Right cardiac atrium (tissue), 5 donors: Measurements from ENCODE around the gene RORC. TPM values are rescaled to one million over a fixed set of nuclear protein-coding genes. Genes with fewer than 3 reads are reported as not detected.

Experiments used
- ATAC-seq, 2 donors: fragments of 200-7000 bp; cut with Tn5 transposase; one replicate each; pipeline versions ENCODE4 v1.8.0 to v1.9.1; 2020; ENCODE audit warnings: moderate library complexity in 2 of 2, mild to moderate bottlenecking in 1 of 2
- DNase-seq, 3 donors: peaks; one replicate each; pipeline ENCODE4 v3.0.0-alpha.2; 2020
- H3K27ac ChIP-seq: one replicate; pipeline ENCODE4 v1.5.1; 2013; ENCODE audit warnings: mild to moderate bottlenecking, low read length, control low read depth, moderate library complexity
- H3K27me3 ChIP-seq: one replicate; pipeline ENCODE4 v1.6.1; 2013; ENCODE audit not compliant: control insufficient read depth, insufficient read depth
- H3K4me1 ChIP-seq: one replicate; pipeline ENCODE4 v1.6.1; 2013; ENCODE audit warnings: low read length; ENCODE audit not compliant: control insufficient read depth, insufficient read depth
- H3K4me3 ChIP-seq: one replicate; pipeline ENCODE4 v1.5.1; 2013; ENCODE audit warnings: low read length, control low read depth
- H3K9me3 ChIP-seq: one replicate; pipeline ENCODE4 v1.6.1; 2013; ENCODE audit warnings: low read length; ENCODE audit not compliant: control insufficient read depth
- WGBS: extraction: QIAGEN DNeasy Blood & Tissue Kit; methylation state at CpG from one replicate; pipeline ENCODE4 v1.1.7; 2013; 5-methylcytosine and 5-hydroxymethylcytosine counted together
- intact Hi-C, 4 donors: fragments of 100-400 bp; cut with DNase I; formaldehyde crosslinking; loops; one replicate each; pipeline versions ENCODE4 v1.11.0 to v1.14.0; 2022 to 2023
- polyA plus RNA-seq: library from polyadenylated mRNA; stranded (reverse); fragments of 200-250 nt; gene quantifications from one replicate; pipeline ENCODE4 v1.2.3, GENCODE V29; 2013
- total RNA-seq, 4 donors: library from RNA; stranded (reverse); fragmentation: NEBNext Ultra II Directional; extraction: Animal tissue kit (Norgen Biotek cat#: 25700); gene quantifications; one replicate each; pipeline ENCODE4 v1.2.1, GENCODE V29; 2021
- donor health status: healthy with polysubstance abuse.
- donor health status: DM: no; HTN: yes; CAD: no.
- donor health status: DM: no; HTN: no; CAD: no.
- donor health status: DM: no; HTN: yes; CAD: no; lungs with severe emphysema.
- donor health status: DM: yes; HTN: yes; CAD: no.

Gene RORC
- total and polyA plus RNA-seq, 5 donors: 1.3 to 8.2 (median 3.3) TPM

- WGBS: 50% methylated on average over 3 of the region's 3 CpGs
- Histone ChIP-seq H3K27me3 (no peaks in the 10 kb centered on the region), H3K4me3 (no peak overlapping the region)
Measured at GRCh38 chr1:151837197-151837596, 5.6 kb upstream of the RORC start.

DNA sequence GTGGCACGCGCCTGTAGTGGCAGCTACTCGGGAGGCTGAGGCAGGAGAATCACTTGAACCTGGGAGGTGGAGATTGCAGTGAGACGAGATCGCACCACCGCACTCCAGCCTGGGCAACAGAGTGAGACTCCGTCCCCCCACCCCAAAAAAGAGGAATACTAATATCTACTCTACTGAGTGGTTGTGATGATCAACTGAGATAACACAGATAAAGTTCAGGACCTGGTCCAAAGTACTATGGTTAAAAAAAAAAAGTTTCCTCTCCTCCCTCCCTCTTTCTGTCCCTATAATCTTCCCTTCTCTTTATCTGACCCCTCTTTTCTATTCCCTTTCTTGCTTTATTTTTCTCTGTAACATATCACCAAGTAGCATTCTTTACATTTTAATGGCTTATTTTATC is 4.0 kb upstream of the RORC start:
- no peaks in the 10 kb centered on the region for H3K4me1 ChIP-seq
- DNase-seq: no peak
- no peak for ATAC-seq
- no peak overlapping the region for H3K4me3 ChIP-seq
- H3K27ac ChIP-seq: no peak overlapping the region
- intact Hi-C loops: loop anchor here in 2 of 4 donors (10.0 kb wide), 1 partner anchor 241 kb away; no protein-coding TSS in a partner anchor
- whole genome bisulfite sequencing: 94% methylated on average over 7 of the region's 7 CpGs
- no peaks in the 10 kb centered on the region for H3K27me3 ChIP-seq
- H3K9me3 ChIP-seq: no peaks in the 10 kb centered on the region

More at GRCh38 chr1:151837197-151837596, 5.6 kb upstream of the RORC start:
- Histone ChIP-seq H3K9me3 (no peaks in the 10 kb centered on the region), H3K27ac (no peak overlapping the region), H3K4me1 (no peaks in the 10 kb centered on the region)
- ATAC-seq (no peak), DNase-seq (no peak)
- intact Hi-C loops: loop anchor here in 2 of 4 donors (10.0 kb wide), 1 partner anchor 242 kb away; no protein-coding TSS in a partner anchor

GRCh38 chr1:151834239-151834638 is 2.6 kb upstream of the RORC start:
- ATAC-seq (no peak), DNase-seq (no peak)
- intact Hi-C loops: loop anchor here in 2 of 4 donors (10.0 kb wide), 1 partner anchor 239 kb away; no protein-coding TSS in a partner anchor
- H3K4me1 ChIP-seq: peaks cover 3% of the 10 kb centered on the region
- no peak overlapping the region for H3K4me3 ChIP-seq
- H3K27ac ChIP-seq: no peak overlapping the region
- no peaks in the 10 kb centered on the region for H3K9me3 ChIP-seq
- no peaks in the 10 kb centered on the region for H3K27me3 ChIP-seq
- 72% methylated on average over 3 of the region's 3 CpGs for WGBS

GRCh38 chr1:151833172-151833900 is 1.7 kb upstream of the RORC start:
- peaks cover 3% of the 10 kb centered on the region for H3K4me1 ChIP-seq
- 75% methylated on average over 8 of the region's 8 CpGs for WGBS
- intact Hi-C loops: loop anchor here in 2 of 4 donors (10.0 kb wide), 1 partner anchor 239 kb away; no protein-coding TSS in a partner anchor
- H3K9me3 ChIP-seq: no peaks in the 10 kb centered on the region
- no peak overlapping the region for H3K4me3 ChIP-seq
- no peaks in the 10 kb centered on the region for H3K27me3 ChIP-seq
- no peak overlapping the region for H3K27ac ChIP-seq
- ATAC-seq: no peak
- no peak for DNase-seq

GRCh38 chr1:151832318-151832980 is 847 bp upstream of the RORC start:
- H3K9me3 ChIP-seq: no peaks in the 10 kb centered on the region
- ATAC-seq (peak; percentile 61 to 62), DNase-seq (peak; percentile 79 to 90 (median 88))
- 53% methylated on average over 10 of the region's 10 CpGs for WGBS
- H3K4me3 ChIP-seq: no peak overlapping the region
- no peak overlapping the region for H3K27ac ChIP-seq
- intact Hi-C loops: loop anchor here in 2 of 4 donors (10.0 kb wide), 1 partner anchor 238 kb away; no protein-coding TSS in a partner anchor
- H3K27me3 ChIP-seq: no peaks in the 10 kb centered on the region
- peaks cover 3% of the 10 kb centered on the region for H3K4me1 ChIP-seq

- intact Hi-C loops: loop anchor here in 2 of 4 donors (10.0 kb wide), 1 partner anchor 236 kb away; no protein-coding TSS in a partner anchor
- Histone ChIP-seq H3K27ac (no peak overlapping the region), H3K4me3 (no peak overlapping the region), H3K4me1 (peaks cover 3% of the 10 kb centered on the region), H3K9me3 (no peaks in the 10 kb centered on the region), H3K27me3 (no peaks in the 10 kb centered on the region)
- DNase-seq (no peak), ATAC-seq (no peak)
- 80% methylated on average over 4 of the region's 4 CpGs for WGBS
Measured at GRCh38 chr1:151831256-151831591, 378 bp downstream of the RORC start.

GRCh38 chr1:151830055-151830454 is 1.5 kb downstream of the RORC start:
- DNase-seq: no peak
- Histone ChIP-seq H3K9me3 (no peaks in the 10 kb centered on the region), H3K4me1 (peaks cover 3% of the 10 kb centered on the region), H3K27me3 (no peaks in the 10 kb centered on the region), H3K4me3 (no peak overlapping the region), H3K27ac (no peak overlapping the region)
- 47% methylated on average over 6 of the region's 6 CpGs for WGBS
- intact Hi-C loops: loop anchor here in 2 of 4 donors (10.0 kb wide), 1 partner anchor 235 kb away; no protein-coding TSS in a partner anchor
- no peak for ATAC-seq

- no peaks in the 10 kb centered on the region for H3K9me3 ChIP-seq
- WGBS: 42% methylated on average over 4 of the region's 4 CpGs
- ATAC-seq (no peak), DNase-seq (peak in 1 of 3 donors; percentile 37)
- no peak overlapping the region for H3K4me3 ChIP-seq
- H3K27me3 ChIP-seq: no peaks in the 10 kb centered on the region
- intact Hi-C loops: loop anchor here in 2 of 4 donors (10.0 kb wide), 1 partner anchor 235 kb away; no protein-coding TSS in a partner anchor
- peaks cover 3% of the 10 kb centered on the region for H3K4me1 ChIP-seq
- no peak overlapping the region for H3K27ac ChIP-seq
Measured at GRCh38 chr1:151829352-151830046, 2.1 kb downstream of the RORC start.

DNA sequence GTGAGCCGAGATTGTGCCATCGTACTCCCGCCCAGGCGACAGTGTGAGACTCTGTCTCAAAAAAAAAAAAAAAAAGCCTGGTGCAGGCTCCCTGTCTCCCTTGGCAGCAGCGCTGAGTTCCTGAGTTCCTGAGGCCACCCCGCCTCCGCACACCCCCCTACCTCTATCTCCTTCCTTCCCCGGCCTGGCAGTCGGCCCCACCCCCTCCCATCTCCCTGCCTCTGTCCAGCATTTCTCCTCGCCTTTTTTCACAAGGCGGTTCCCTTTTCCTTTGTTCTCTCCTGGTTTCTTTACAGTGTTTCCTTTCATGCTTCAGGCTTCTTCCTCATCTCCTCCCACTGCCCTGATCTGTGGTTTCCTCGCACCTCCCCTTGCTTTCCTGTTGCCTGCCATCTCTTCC is 2.7 kb downstream of the RORC start:
- WGBS: 6% methylated on average over 12 of the region's 12 CpGs
- DNase-seq (peak; percentile 55 to 85 (median 83)), ATAC-seq (peak; percentile 39 to 67)
- no peak overlapping the region for H3K4me3 ChIP-seq
- intact Hi-C loops: no loop called here
- H3K27me3 ChIP-seq: no peaks in the 10 kb centered on the region
- peaks cover 3% of the 10 kb centered on the region for H3K4me1 ChIP-seq
- H3K27ac ChIP-seq: no peak overlapping the region
- no peaks in the 10 kb centered on the region for H3K9me3 ChIP-seq

- Histone ChIP-seq H3K4me3 (no peak overlapping the region), H3K27me3 (no peaks in the 10 kb centered on the region), H3K4me1 (peaks cover 3% of the 10 kb centered on the region), H3K9me3 (no peaks in the 10 kb centered on the region), H3K27ac (no peak overlapping the region)
- ATAC-seq (no peak), DNase-seq (peak in 1 of 3 donors; percentile 19)
- intact Hi-C loops: no loop called here
- 59% methylated on average over 9 of the region's 9 CpGs for WGBS
Measured at GRCh38 chr1:151827853-151828252, 3.7 kb downstream of the RORC start.
